ENCODE results near the gene CCDC142. TPM values are rescaled to one million over a fixed set of nuclear protein-coding genes. Genes with fewer than 3 reads are reported as not detected.

Gene CCDC142
- total and polyA plus RNA-seq, 7 donors: 1.4 to 8.7 (median 3.3) TPM

DNA sequence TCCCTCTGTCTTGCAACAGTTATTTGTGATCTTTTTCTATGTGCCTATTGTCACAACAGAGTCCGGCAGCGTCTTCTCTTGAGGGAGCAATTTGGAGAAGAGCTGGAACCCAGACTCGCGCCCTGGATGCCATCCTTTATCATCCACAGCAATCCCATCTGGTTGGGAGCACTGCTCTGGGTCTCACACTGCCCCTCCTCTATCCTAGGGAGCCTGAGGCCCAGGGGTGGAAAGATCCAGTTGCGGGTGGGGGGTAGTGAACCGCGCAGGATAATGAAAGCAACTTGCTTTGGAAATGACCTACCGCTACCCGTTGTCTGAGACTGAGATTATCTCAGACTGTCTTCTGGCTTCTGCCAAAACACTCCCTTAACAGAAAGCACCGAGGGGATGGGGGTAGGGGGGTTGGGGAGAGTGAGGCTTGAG is 23.8 kb downstream of the CCDC142 start:
- no peak for DNase-seq
- peaks cover 29% of the 10 kb centered on the region for H3K4me1 ChIP-seq
- no peaks in the 10 kb centered on the region for H3K27me3 ChIP-seq (ENCODE audit: insufficient read depth in 3 of 3, low read length in 2 of 3)
- TF ChIP-seq, protein P1, sequence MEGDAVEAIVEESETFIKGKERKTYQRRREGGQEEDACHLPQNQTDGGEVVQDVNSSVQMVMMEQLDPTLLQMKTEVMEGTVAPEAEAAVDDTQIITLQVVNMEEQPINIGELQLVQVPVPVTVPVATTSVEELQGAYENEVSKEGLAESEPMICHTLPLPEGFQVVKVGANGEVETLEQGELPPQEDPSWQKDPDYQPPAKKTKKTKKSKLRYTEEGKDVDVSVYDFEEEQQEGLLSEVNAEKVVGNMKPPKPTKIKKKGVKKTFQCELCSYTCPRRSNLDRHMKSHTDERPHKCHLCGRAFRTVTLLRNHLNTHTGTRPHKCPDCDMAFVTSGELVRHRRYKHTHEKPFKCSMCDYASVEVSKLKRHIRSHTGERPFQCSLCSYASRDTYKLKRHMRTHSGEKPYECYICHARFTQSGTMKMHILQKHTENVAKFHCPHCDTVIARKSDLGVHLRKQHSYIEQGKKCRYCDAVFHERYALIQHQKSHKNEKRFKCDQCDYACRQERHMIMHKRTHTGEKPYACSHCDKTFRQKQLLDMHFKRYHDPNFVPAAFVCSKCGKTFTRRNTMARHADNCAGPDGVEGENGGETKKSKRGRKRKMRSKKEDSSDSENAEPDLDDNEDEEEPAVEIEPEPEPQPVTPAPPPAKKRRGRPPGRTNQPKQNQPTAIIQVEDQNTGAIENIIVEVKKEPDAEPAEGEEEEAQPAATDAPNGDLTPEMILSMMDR (IDR thresholded peaks at IDR 0.05): no peak
- intact Hi-C loops (cut with DNase I): no loop called here
- H3K36me3 ChIP-seq (ENCODE audit: insufficient read depth in 1 of 2, low read depth in 1 of 2): peaks cover 3 to 38% of the 10 kb centered on the region in 2 donors
- ATAC-seq: no peak
- no peaks in the 10 kb centered on the region for H3K9me3 ChIP-seq
- WGBS, 3 donors: 1 to 3% (median 3%) methylated on average over 10 of the region's 10 CpGs
- H3K4me3 ChIP-seq: peak overlapping the region; percentile 86
- peak overlapping the region; percentile 87 for H3K27ac ChIP-seq

DNA sequence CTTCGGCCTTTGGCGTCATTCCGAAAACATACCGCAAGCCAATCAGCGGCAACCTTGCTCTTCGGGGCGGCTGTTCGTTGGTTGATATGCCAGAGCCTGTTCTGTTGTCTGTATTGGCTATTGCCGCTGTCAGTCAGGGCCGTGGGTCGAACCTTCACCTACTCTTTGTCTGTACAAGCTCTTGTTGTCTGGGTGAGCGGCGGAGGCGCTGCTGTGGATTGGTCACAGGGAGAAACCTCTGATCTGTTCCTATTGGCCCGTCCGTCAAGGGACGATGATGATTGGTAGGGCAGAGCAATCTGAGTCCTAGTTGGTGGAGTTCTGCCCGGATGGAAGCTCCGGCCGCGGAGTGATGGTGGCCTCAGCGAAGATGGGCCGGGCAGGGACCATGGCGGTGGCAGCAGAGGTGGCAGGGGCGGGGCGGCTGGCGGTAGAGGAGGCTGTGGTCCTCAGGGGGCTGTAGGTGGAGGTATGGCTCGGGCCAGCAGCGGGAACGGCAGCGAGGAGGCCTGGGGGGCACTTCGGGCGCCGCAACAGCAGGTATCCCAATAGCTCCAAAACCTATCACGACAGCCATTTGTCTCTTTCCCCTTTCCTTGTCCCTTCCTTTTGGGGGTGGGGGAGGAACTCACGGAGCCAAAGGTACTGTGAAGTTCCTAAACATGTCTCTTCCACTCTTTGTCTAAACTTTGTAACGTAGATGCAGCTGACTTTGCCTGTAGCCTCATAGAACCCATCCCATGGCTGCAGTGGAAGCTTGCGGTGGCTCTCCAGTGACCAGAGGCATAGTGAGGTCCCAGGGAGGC is 24.5 kb downstream of the CCDC142 start, which contains the start of gene WBP1:
Gene WBP1, plus strand, starts transcription at position 307 of the 806 bp plus-strand sequence. Its CDS starts 165 bp downstream, at position 472.
- intact Hi-C loops (cut with DNase I): no loop called here
- peak; percentile 90 to 94 (median 93) for ATAC-seq
- 0 to 1% (median 1%) methylated on average over 30 to 38 of the region's 38 CpGs for WGBS, 3 donors
- Histone ChIP-seq H3K36me3 (ENCODE audit: insufficient read depth in 1 of 2, low read depth in 1 of 2) (peaks cover 3 to 38% of the 10 kb centered on the region in 2 donors), H3K27ac (peak within 1 kb of the TSS; percentile 87), H3K4me3 (peak within 1 kb of the TSS; percentile 86), H3K9me3 (no peaks in the 10 kb centered on the region), H3K27me3 (ENCODE audit: insufficient read depth in 3 of 3, low read length in 2 of 3) (no peaks in the 10 kb centered on the region), H3K4me1 (peaks cover 26% of the 10 kb centered on the region)
- peak; percentile 99 to 100 for DNase-seq
- TF ChIP-seq, protein P1 (IDR thresholded peaks at IDR 0.05): no peak

DNA sequence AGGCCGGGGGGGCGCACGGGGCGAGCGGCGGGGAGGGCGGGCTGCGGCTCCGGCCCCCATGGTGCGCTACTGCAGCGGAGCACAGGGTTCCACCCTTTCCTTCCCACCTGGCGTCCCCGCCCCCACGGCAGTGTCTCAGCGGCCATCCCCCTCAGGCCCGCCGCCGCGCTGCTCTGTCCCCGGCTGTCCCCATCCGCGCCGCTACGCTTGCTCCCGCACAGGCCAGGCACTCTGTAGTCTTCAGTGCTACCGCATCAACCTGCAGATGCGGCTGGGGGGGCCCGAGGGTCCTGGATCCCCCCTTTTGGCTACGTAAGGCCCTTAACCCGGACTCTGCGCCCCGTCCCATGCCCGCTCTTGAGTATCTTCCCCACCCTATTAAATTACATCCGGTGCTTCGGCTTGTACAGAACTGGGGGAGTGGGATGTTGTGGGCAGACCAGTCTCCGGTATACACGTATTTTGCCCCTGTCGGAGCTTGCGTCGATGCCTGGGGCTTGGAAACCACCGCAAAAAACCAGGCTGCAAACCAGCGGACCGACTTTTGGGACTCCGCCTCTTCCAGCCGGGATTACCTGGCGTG is 25.2 kb downstream of the CCDC142 start:
- Histone ChIP-seq H3K9me3 (no peaks in the 10 kb centered on the region), H3K4me1 (peaks cover 26% of the 10 kb centered on the region), H3K27ac (peak overlapping the region; percentile 87), H3K36me3 (ENCODE audit: insufficient read depth in 1 of 2, low read depth in 1 of 2) (peaks cover 2 to 31% of the 10 kb centered on the region in 2 donors), H3K27me3 (ENCODE audit: insufficient read depth in 3 of 3, low read length in 2 of 3) (no peaks in the 10 kb centered on the region), H3K4me3 (peak overlapping the region; percentile 86)
- ATAC-seq (peak; percentile 7 to 21 (median 12)), DNase-seq (peak; percentile 67 to 77)
- intact Hi-C loops (cut with DNase I): loop anchor here in 1 of 2 donors (2.0 kb wide), 1 partner anchor 721 kb away; the partner anchor contains the start of gene TPRKB
- TF ChIP-seq, protein P1 (IDR thresholded peaks at IDR 0.05): no peak
- WGBS, 3 donors: 0 to 1% (median 0%) methylated on average over 32 to 46 of the region's 46 CpGs

DNA sequence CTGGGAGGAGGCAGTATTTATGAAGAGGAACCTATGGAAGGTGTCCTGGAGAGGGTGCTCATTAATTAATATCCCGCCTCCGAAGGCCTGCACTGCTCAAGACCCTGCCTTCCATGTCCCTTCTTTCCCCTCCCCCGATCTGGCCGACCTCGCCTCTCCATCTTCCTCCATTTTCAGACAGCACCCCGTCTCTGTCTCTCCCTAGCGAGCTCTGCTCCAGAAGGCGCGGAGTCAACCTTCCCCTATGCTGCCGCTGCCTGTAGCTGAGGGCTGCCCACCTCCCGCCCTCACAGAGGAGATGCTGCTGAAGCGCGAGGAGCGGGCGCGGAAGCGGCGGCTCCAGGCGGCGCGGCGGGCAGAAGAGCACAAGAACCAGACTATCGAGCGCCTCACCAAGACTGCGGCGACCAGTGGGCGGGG is 25.7 kb downstream of the CCDC142 start:
- intact Hi-C loops (cut with DNase I): loop anchor here in 1 of 2 donors (2.0 kb wide), 1 partner anchor 720 kb away; the partner anchor contains the start of gene TPRKB
- DNase-seq: no peak
- ATAC-seq: no peak
- Histone ChIP-seq H3K9me3 (no peaks in the 10 kb centered on the region), H3K4me1 (peaks cover 26% of the 10 kb centered on the region), H3K36me3 (ENCODE audit: insufficient read depth in 1 of 2, low read depth in 1 of 2) (peaks cover 0 to 26% of the 10 kb centered on the region in 2 donors), H3K27ac (peak overlapping the region; percentile 87), H3K27me3 (ENCODE audit: insufficient read depth in 3 of 3, low read length in 2 of 3) (no peaks in the 10 kb centered on the region), H3K4me3 (peak overlapping the region; percentile 86)
- TF ChIP-seq, protein P1 (IDR thresholded peaks at IDR 0.05): no peak
- 3 to 5% (median 4%) methylated on average over 24 to 27 of the region's 27 CpGs for WGBS, 3 donors

All from psoas muscle (tissue), 8 donors.